Omental fat pad (tissue), 4 donors: ENCODE results near the gene NPTXR. TPM values are rescaled to one million over a fixed set of nuclear protein-coding genes. Genes with fewer than 3 reads are reported as not detected.

Source experiments
- ATAC-seq: fragments of 150-250 bp; one replicate; pipeline ENCODE4 v1.9.1; 2016; ENCODE audit warnings: mild to moderate bottlenecking, moderate library complexity; ENCODE audit not compliant: low FRiP score
- DNase-seq: peaks from one replicate; pipeline ENCODE4 v3.0.0-alpha.2; 2019; ENCODE audit warnings: low spot score
- CTCF ChIP-seq, 3 donors: fragments of 450-650 bp; IDR thresholded peaks; one replicate each; pipeline ENCODE4 v1.5.1; 2016 to 2017; ENCODE audit warnings: antibody characterized with exemption in 3 of 3, mild to moderate bottlenecking in 3 of 3, moderate library complexity in 2 of 3
- total RNA-seq, 4 donors: library from RNA; depleted of rRNA; stranded (reverse); fragments of >200 nt; gene quantifications; one replicate each; pipeline ENCODE4 v1.1.0, GENCODE V29; 2016

The NPTXR gene
- total RNA-seq, 4 donors from 2014 or later = 2.4 to 3.8 (median 3.0) TPM

- DNase-seq (no peak), ATAC-seq (no peak)
- no peak for TF ChIP-seq CTCF (IDR thresholded peaks at IDR 0.05)
Observed at GRCh38 chr22:38789606-38790005, 54.2 kb downstream of the NPTXR start.

GRCh38 chr22:38788846-38789245 is 55.0 kb downstream of the NPTXR start:
- ATAC-seq (no peak), DNase-seq (no peak)
- TF ChIP-seq CTCF (IDR thresholded peaks at IDR 0.05) = no peak

DNA sequence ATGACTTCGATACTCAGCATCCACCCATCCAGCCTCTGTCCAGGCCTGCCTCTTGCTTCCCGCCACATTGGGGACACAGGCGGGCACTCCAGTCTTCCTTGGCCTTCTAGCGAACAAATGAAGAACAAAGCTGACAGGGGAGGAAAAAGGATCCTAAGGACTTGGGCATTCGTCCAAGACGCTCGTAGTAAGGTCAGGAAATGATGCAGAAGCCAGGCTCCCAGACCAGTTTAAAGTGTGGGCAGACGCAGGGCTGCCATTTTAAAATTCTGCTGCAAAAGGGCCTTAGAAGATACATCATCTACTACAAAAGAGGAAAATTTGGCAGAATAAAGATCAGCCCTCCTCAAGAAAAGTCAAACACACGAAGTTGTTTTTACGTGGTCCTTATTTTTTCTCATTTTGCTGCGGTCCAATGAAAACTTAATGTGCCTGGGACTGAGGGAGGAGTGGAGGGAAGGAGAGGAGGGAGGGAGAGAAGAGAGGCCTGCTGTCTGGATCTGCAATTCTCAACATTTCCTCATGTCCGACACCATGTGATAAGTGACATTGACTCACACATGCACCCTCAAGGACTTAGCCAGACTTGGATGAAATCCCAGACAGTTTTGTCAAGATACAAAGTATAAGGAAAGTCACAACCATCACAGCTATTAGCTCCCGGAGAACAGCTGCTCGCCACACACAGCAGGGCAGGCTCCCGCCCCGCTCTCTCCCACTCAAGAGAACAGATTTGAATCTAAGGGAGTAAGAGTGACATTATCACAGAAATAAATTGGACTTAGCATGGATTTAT is 55.6 kb downstream of the NPTXR start:
- DNase-seq (no peak), ATAC-seq (peak; percentile 65)
- TF ChIP-seq CTCF (IDR thresholded peaks at IDR 0.05) = no peak

DNA sequence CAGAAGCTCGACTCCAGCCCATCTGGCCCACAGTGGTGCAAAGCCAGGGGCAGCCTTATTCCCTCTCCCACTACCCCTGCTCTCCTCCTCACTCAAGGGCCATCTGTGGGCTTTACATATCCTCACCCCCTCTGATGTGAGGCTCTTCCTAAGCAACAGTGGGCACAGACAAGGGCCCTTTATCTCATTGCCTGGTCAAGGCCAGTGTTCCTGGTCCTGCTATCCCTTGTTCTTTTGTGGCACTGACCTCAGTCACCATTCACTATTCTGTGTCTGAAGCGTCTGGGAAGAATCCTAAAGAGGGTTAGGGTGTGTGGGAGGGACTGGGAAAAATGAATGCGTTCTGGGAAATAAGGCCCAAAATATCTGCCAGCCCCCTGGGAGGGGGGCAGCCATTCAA is 57.2 kb downstream of the NPTXR start:
- no peak for TF ChIP-seq CTCF (IDR thresholded peaks at IDR 0.05)
- ATAC-seq (no peak), DNase-seq (no peak)

- no peak for DNase-seq
- no peak for ATAC-seq
- TF ChIP-seq CTCF (IDR thresholded peaks at IDR 0.05) = no peak
Observed at GRCh38 chr22:38784856-38785255, 59.0 kb downstream of the NPTXR start.

GRCh38 chr22:38784035-38784434 is 59.8 kb downstream of the NPTXR start:
- no peak for DNase-seq
- no peak for ATAC-seq
- TF ChIP-seq CTCF (IDR thresholded peaks at IDR 0.05) = no peak

DNA sequence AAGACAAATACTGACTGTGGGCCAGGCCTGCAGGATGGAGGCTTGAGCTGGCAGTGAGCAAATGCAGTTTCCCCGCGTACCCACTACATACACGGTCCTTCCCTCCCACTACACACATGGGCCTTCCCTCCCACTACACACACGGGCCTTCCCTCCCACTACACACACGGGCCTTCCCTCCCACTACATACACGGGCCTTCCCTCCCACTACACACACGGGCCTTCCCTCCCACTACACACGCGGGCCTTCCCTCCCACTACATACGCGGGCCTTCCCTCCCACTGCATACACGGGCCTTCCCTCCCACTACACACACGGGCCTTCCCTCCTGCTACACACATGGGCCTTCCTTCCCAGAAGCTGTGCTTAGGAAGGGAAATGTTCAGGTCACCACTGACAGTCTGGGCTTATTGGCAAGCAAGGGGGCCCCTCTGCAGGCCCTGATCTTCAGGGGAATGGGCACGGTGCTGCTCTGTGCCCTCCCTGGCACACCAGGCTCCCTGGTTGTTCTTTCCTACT is 60.7 kb downstream of the NPTXR start:
- no peak for DNase-seq
- no peak for ATAC-seq
- TF ChIP-seq CTCF (IDR thresholded peaks at IDR 0.05) = no peak
